ENCODE measurements around the gene PAPPA2.

The PAPPA2 gene

GRCh38 chr1:176829261-176829660 lies 366.3 kb downstream of the PAPPA2 start:
- no peaks in the 10 kb centered on the region for H3K36me3 ChIP-seq (ENCODE audit: control insufficient read depth, insufficient read depth, low read length)
- no peak overlapping the region for H3K4me3 ChIP-seq (ENCODE audit: extremely low read depth, insufficient read depth, low read length, poor library complexity, severe bottlenecking)
- no peak overlapping the region for H3K27ac ChIP-seq (ENCODE audit: low read depth, low read length, severe bottlenecking)
- H3K9me3 ChIP-seq (ENCODE audit: control insufficient read depth, low read length) = no peaks in the 10 kb centered on the region
- no peaks in the 10 kb centered on the region for H3K4me1 ChIP-seq (ENCODE audit: control insufficient read depth, insufficient read depth, low read length, poor library complexity, severe bottlenecking)
- 87 to 99% methylated on average over 5 to 6 of the region's 8 CpGs for WGBS, 2 experiments (ENCODE audit: insufficient coverage in 2 of 2)

GRCh38 chr1:176831150-176831549 lies 368.2 kb downstream of the PAPPA2 start:
- no peak overlapping the region for H3K27ac ChIP-seq (ENCODE audit: low read depth, low read length, severe bottlenecking)
- H3K9me3 ChIP-seq (ENCODE audit: control insufficient read depth, low read length) = no peaks in the 10 kb centered on the region
- H3K36me3 ChIP-seq (ENCODE audit: control insufficient read depth, insufficient read depth, low read length) = no peaks in the 10 kb centered on the region
- no peak overlapping the region for H3K4me3 ChIP-seq (ENCODE audit: extremely low read depth, insufficient read depth, low read length, poor library complexity, severe bottlenecking)
- H3K4me1 ChIP-seq (ENCODE audit: control insufficient read depth, insufficient read depth, low read length, poor library complexity, severe bottlenecking) = no peaks in the 10 kb centered on the region
- WGBS, 2 experiments (ENCODE audit: insufficient coverage in 2 of 2) = 65 to 87% methylated on average over 2 of the region's 2 CpGs

GRCh38 chr1:176837708-176838107 lies 374.7 kb downstream of the PAPPA2 start:
- no peaks in the 10 kb centered on the region for H3K9me3 ChIP-seq (ENCODE audit: control insufficient read depth, low read length)
- no peaks in the 10 kb centered on the region for H3K4me1 ChIP-seq (ENCODE audit: control insufficient read depth, insufficient read depth, low read length, poor library complexity, severe bottlenecking)
- no peak overlapping the region for H3K4me3 ChIP-seq (ENCODE audit: extremely low read depth, insufficient read depth, low read length, poor library complexity, severe bottlenecking)
- H3K36me3 ChIP-seq (ENCODE audit: control insufficient read depth, insufficient read depth, low read length) = no peaks in the 10 kb centered on the region
- H3K27ac ChIP-seq (ENCODE audit: low read depth, low read length, severe bottlenecking) = no peak overlapping the region
- WGBS, 2 experiments (ENCODE audit: insufficient coverage in 2 of 2) = no CpG with 5 or more reads among the region's 2 CpGs

GRCh38 chr1:176838276-176838995 lies 375.5 kb downstream of the PAPPA2 start:
- no peak overlapping the region for H3K27ac ChIP-seq (ENCODE audit: low read depth, low read length, severe bottlenecking)
- WGBS, 2 experiments (ENCODE audit: insufficient coverage in 2 of 2) = 91 to 100% methylated on average over 2 to 3 of the region's 5 CpGs
- no peak overlapping the region for H3K4me3 ChIP-seq (ENCODE audit: extremely low read depth, insufficient read depth, low read length, poor library complexity, severe bottlenecking)
- H3K36me3 ChIP-seq (ENCODE audit: control insufficient read depth, insufficient read depth, low read length) = no peaks in the 10 kb centered on the region
- no peaks in the 10 kb centered on the region for H3K4me1 ChIP-seq (ENCODE audit: control insufficient read depth, insufficient read depth, low read length, poor library complexity, severe bottlenecking)
- H3K9me3 ChIP-seq (ENCODE audit: control insufficient read depth, low read length) = no peaks in the 10 kb centered on the region

GRCh38 chr1:176839216-176839615 lies 376.2 kb downstream of the PAPPA2 start:
- Histone ChIP-seq H3K9me3 (ENCODE audit: control insufficient read depth, low read length) (no peaks in the 10 kb centered on the region), H3K4me3 (ENCODE audit: extremely low read depth, insufficient read depth, low read length, poor library complexity, severe bottlenecking) (no peak overlapping the region), H3K27ac (ENCODE audit: low read depth, low read length, severe bottlenecking) (no peak overlapping the region), H3K36me3 (ENCODE audit: control insufficient read depth, insufficient read depth, low read length) (no peaks in the 10 kb centered on the region), H3K4me1 (ENCODE audit: control insufficient read depth, insufficient read depth, low read length, poor library complexity, severe bottlenecking) (no peaks in the 10 kb centered on the region)
- 81 to 100% methylated on average over 2 of the region's 4 CpGs for WGBS, 2 experiments (ENCODE audit: insufficient coverage in 2 of 2)

GRCh38 chr1:176841238-176841637 lies 378.3 kb downstream of the PAPPA2 start:
- H3K4me1 ChIP-seq (ENCODE audit: control insufficient read depth, insufficient read depth, low read length, poor library complexity, severe bottlenecking) = no peaks in the 10 kb centered on the region
- WGBS, 2 experiments (ENCODE audit: insufficient coverage in 2 of 2) = 88% methylated on average over 1 of the region's 2 CpGs; no CpG with 5 or more reads in 1 of the 2 experiments
- H3K4me3 ChIP-seq (ENCODE audit: extremely low read depth, insufficient read depth, low read length, poor library complexity, severe bottlenecking) = no peak overlapping the region
- no peak overlapping the region for H3K27ac ChIP-seq (ENCODE audit: low read depth, low read length, severe bottlenecking)
- H3K9me3 ChIP-seq (ENCODE audit: control insufficient read depth, low read length) = no peaks in the 10 kb centered on the region
- no peaks in the 10 kb centered on the region for H3K36me3 ChIP-seq (ENCODE audit: control insufficient read depth, insufficient read depth, low read length)

GRCh38 chr1:176843352-176844297 lies 380.6 kb downstream of the PAPPA2 start:
- H3K36me3 ChIP-seq (ENCODE audit: control insufficient read depth, insufficient read depth, low read length) = no peaks in the 10 kb centered on the region
- no peaks in the 10 kb centered on the region for H3K4me1 ChIP-seq (ENCODE audit: control insufficient read depth, insufficient read depth, low read length, poor library complexity, severe bottlenecking)
- no peak overlapping the region for H3K27ac ChIP-seq (ENCODE audit: low read depth, low read length, severe bottlenecking)
- no peaks in the 10 kb centered on the region for H3K9me3 ChIP-seq (ENCODE audit: control insufficient read depth, low read length)
- 53 to 67% methylated on average over 3 to 4 of the region's 4 CpGs for WGBS, 2 experiments (ENCODE audit: insufficient coverage in 2 of 2)
- H3K4me3 ChIP-seq (ENCODE audit: extremely low read depth, insufficient read depth, low read length, poor library complexity, severe bottlenecking) = no peak overlapping the region

GRCh38 chr1:176847052-176847451 lies 384.1 kb downstream of the PAPPA2 start:
- Histone ChIP-seq H3K4me1 (ENCODE audit: control insufficient read depth, insufficient read depth, low read length, poor library complexity, severe bottlenecking) (no peaks in the 10 kb centered on the region), H3K36me3 (ENCODE audit: control insufficient read depth, insufficient read depth, low read length) (no peaks in the 10 kb centered on the region), H3K27ac (ENCODE audit: low read depth, low read length, severe bottlenecking) (peak overlapping the region; percentile 78), H3K9me3 (ENCODE audit: control insufficient read depth, low read length) (no peaks in the 10 kb centered on the region), H3K4me3 (ENCODE audit: extremely low read depth, insufficient read depth, low read length, poor library complexity, severe bottlenecking) (no peak overlapping the region)
- WGBS, 2 experiments (ENCODE audit: insufficient coverage in 2 of 2) = 71% methylated on average over 1 of the region's 1 CpG; no CpG with 5 or more reads in 1 of the 2 experiments

GRCh38 chr1:176849281-176849680 lies 386.3 kb downstream of the PAPPA2 start:
- no peak overlapping the region for H3K27ac ChIP-seq (ENCODE audit: low read depth, low read length, severe bottlenecking)
- WGBS, 2 experiments (ENCODE audit: insufficient coverage in 2 of 2) = 100% methylated on average over 2 of the region's 3 CpGs
- no peaks in the 10 kb centered on the region for H3K4me1 ChIP-seq (ENCODE audit: control insufficient read depth, insufficient read depth, low read length, poor library complexity, severe bottlenecking)
- no peak overlapping the region for H3K4me3 ChIP-seq (ENCODE audit: extremely low read depth, insufficient read depth, low read length, poor library complexity, severe bottlenecking)
- no peaks in the 10 kb centered on the region for H3K9me3 ChIP-seq (ENCODE audit: control insufficient read depth, low read length)
- H3K36me3 ChIP-seq (ENCODE audit: control insufficient read depth, insufficient read depth, low read length) = no peaks in the 10 kb centered on the region

- no peak overlapping the region for H3K4me3 ChIP-seq (ENCODE audit: extremely low read depth, insufficient read depth, low read length, poor library complexity, severe bottlenecking)
- no peaks in the 10 kb centered on the region for H3K36me3 ChIP-seq (ENCODE audit: control insufficient read depth, insufficient read depth, low read length)
- H3K27ac ChIP-seq (ENCODE audit: low read depth, low read length, severe bottlenecking) = no peak overlapping the region
- H3K9me3 ChIP-seq (ENCODE audit: control insufficient read depth, low read length) = no peaks in the 10 kb centered on the region
- H3K4me1 ChIP-seq (ENCODE audit: control insufficient read depth, insufficient read depth, low read length, poor library complexity, severe bottlenecking) = no peaks in the 10 kb centered on the region
- 76 to 79% methylated on average over 4 of the region's 4 CpGs for WGBS, 2 experiments (ENCODE audit: insufficient coverage in 2 of 2)
Measured at GRCh38 chr1:176850871-176851270, 387.9 kb downstream of the PAPPA2 start.

Measured in mesodermal cell (in vitro differentiated cells).